ENCODE measurements around the gene CD180.

CD180 gene

GRCh38 chr5:67189931-67190330, 6.7 kb downstream of the CD180 start:
- no peak for DNase-seq (ENCODE audit: low read depth)
- no peak overlapping the region for H3K4me3 ChIP-seq (ENCODE audit: low read depth, low read length)
- no peak for TF ChIP-seq CTCF (conservative IDR thresholded peaks at IDR 0.05; ENCODE audit: low read depth, low read length)

GRCh38 chr5:67189079-67189354, 7.6 kb downstream of the CD180 start:
- H3K4me3 ChIP-seq (ENCODE audit: low read depth, low read length): no peak overlapping the region
- DNase-seq (ENCODE audit: low read depth): no peak
- TF ChIP-seq CTCF (conservative IDR thresholded peaks at IDR 0.05; ENCODE audit: low read depth, low read length): no peak

- H3K4me3 ChIP-seq (ENCODE audit: low read depth, low read length): no peak overlapping the region
- TF ChIP-seq CTCF (conservative IDR thresholded peaks at IDR 0.05; ENCODE audit: low read depth, low read length): no peak
- DNase-seq (ENCODE audit: low read depth): no peak
These were observed 8.1 kb downstream of the CD180 start for GRCh38 chr5:67188274-67189078.

GRCh38 chr5:67187006-67187715, 9.4 kb downstream of the CD180 start:
- TF ChIP-seq CTCF (conservative IDR thresholded peaks at IDR 0.05; ENCODE audit: low read depth, low read length): no peak
- H3K4me3 ChIP-seq (ENCODE audit: low read depth, low read length): no peak overlapping the region
- DNase-seq (ENCODE audit: low read depth): no peak

GRCh38 chr5:67183859-67184258, 12.7 kb downstream of the CD180 start:
- DNase-seq (ENCODE audit: low read depth): no peak
- no peak overlapping the region for H3K4me3 ChIP-seq (ENCODE audit: low read depth, low read length)
- TF ChIP-seq CTCF (conservative IDR thresholded peaks at IDR 0.05; ENCODE audit: low read depth, low read length): no peak

- TF ChIP-seq CTCF (conservative IDR thresholded peaks at IDR 0.05; ENCODE audit: low read depth, low read length): no peak
- H3K4me3 ChIP-seq (ENCODE audit: low read depth, low read length): no peak overlapping the region
- peak; percentile 94 for DNase-seq (ENCODE audit: low read depth)
These were observed 14.3 kb downstream of the CD180 start for GRCh38 chr5:67182301-67182790.
